ENCODE data around the gene RPS6KA5.

- TF ChIP-seq, protein P1, sequence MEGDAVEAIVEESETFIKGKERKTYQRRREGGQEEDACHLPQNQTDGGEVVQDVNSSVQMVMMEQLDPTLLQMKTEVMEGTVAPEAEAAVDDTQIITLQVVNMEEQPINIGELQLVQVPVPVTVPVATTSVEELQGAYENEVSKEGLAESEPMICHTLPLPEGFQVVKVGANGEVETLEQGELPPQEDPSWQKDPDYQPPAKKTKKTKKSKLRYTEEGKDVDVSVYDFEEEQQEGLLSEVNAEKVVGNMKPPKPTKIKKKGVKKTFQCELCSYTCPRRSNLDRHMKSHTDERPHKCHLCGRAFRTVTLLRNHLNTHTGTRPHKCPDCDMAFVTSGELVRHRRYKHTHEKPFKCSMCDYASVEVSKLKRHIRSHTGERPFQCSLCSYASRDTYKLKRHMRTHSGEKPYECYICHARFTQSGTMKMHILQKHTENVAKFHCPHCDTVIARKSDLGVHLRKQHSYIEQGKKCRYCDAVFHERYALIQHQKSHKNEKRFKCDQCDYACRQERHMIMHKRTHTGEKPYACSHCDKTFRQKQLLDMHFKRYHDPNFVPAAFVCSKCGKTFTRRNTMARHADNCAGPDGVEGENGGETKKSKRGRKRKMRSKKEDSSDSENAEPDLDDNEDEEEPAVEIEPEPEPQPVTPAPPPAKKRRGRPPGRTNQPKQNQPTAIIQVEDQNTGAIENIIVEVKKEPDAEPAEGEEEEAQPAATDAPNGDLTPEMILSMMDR (IDR thresholded peaks at IDR 0.05) = no peak
- TF ChIP-seq POLR2A (IDR thresholded peaks at IDR 0.05) = no peak
These were observed 195.7 kb downstream of the RPS6KA5 start for GRCh38 chr14:90864741-90865140.
